ENCODE results near the gene PIGU. TPM values are rescaled to one million over a fixed set of nuclear protein-coding genes. Genes with fewer than 3 reads are reported as not detected.

The PIGU gene
- total and polyA plus RNA-seq, 2 donors (not counting 1 experiment from before 2014, with no cell fraction given) = 12.0 to 19.3 TPM

GRCh38 chr20:34626992-34627391 is 49.9 kb downstream of the PIGU start:
- ATAC-seq (ENCODE audit: low read depth) = no peak
- ChIA-PET CTCF (no interaction called here), POLR2A (no interaction called here)
- Mint-ChIP-seq H3K9me3 (ENCODE audit: insufficient read depth) (no peaks in the 10 kb centered on the region), H3K4me1 (peaks cover 8% of the 10 kb centered on the region), H3K27ac (no peak overlapping the region), H3K4me3 (no peak overlapping the region), H3K27me3 (no peaks in the 10 kb centered on the region)
- DNase-seq = no peak
- no peak overlapping the region for H2AFZ ChIP-seq (ENCODE audit: insufficient read depth, low read depth, low read length, poor library complexity, severe bottlenecking)
- H3K27ac ChIP-seq (ENCODE audit: low read length in 2 of 2) = no peak overlapping the region
- intact Hi-C loops (cut with micrococcal nuclease) = no loop called here
- H3K9me3 ChIP-seq (ENCODE audit: control extremely low read depth in 1 of 3, control insufficient read depth in 2 of 3, insufficient read depth in 1 of 3, low read length in 2 of 3) = no peaks in the 10 kb centered on the region
- no peaks in the 10 kb centered on the region for H3K79me2 ChIP-seq (ENCODE audit: control insufficient read depth, insufficient read depth, low read length)
- H3K36me3 ChIP-seq (replicated peaks in 1 of 2; ENCODE audit: control extremely low read depth in 1 of 2, control insufficient read depth in 1 of 2, extremely low read depth in 1 of 2, insufficient read depth in 2 of 2, low read length in 1 of 2) = peaks cover 0 to 13% of the 10 kb centered on the region in 2 experiments
- WGBS (ENCODE audit: insufficient coverage) = no CpG with 5 or more reads among the region's 2 CpGs
- H3K4me3 ChIP-seq (ENCODE audit: control extremely low read depth in 1 of 5, extremely low read depth in 1 of 5, insufficient read depth in 1 of 5, low read depth in 2 of 5, low read length in 4 of 5) = no peak overlapping the region
- no peak overlapping the region for H3K9ac ChIP-seq (ENCODE audit: low read length)
- H3K4me1 ChIP-seq (ENCODE audit: control insufficient read depth in 2 of 2, insufficient read depth in 2 of 2, low read length in 2 of 2) = peaks cover 0 to 11% of the 10 kb centered on the region in 2 donors
- TF ChIP-seq EZH2 (IDR thresholded peaks at IDR 0.05; ENCODE audit: borderline replicate concordance, insufficient read depth, low read depth, low read length, poor library complexity, severe bottlenecking) (no peak), CTCF (IDR thresholded peaks at IDR 0.05) (no peak)
- no peak overlapping the region for H3K4me2 ChIP-seq (replicated peaks; ENCODE audit: low read depth, low read length, poor library complexity, severe bottlenecking)
- no peaks in the 10 kb centered on the region for H3K27me3 ChIP-seq (replicated peaks in 1 of 4; ENCODE audit: control extremely low read depth in 1 of 4, control insufficient read depth in 3 of 4, insufficient read depth in 4 of 4, low read length in 3 of 4)
- H4K20me1 ChIP-seq (ENCODE audit: control insufficient read depth, insufficient read depth, low read length, poor library complexity, severe bottlenecking) = no peaks in the 10 kb centered on the region

DNA sequence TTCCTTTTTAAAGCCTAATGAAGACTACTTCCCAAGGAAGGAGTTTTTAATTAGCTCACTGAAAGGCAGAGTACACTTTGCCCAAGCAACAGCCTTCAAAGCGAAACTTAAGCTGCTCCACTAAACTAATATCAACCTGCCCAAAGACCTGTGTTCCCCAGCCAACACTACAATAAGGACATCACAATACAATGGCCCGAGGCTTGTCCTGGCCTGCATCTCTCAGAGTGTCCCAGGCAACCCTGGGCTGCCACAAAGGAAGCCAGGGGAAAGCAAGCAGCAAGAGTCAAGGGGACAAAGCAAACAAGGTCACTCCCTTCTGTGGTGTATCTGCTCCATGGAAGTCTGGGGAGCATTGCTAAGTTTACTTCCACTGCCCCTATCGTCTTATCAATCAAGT is 52.3 kb downstream of the PIGU start:
- no peak overlapping the region for H3K27ac Mint-ChIP-seq
- ChIA-PET CTCF (no interaction called here), POLR2A (no interaction called here)
- H3K36me3 ChIP-seq (replicated peaks in 1 of 2; ENCODE audit: control extremely low read depth in 1 of 2, control insufficient read depth in 1 of 2, extremely low read depth in 1 of 2, insufficient read depth in 2 of 2, low read length in 1 of 2) = peaks cover 0 to 23% of the 10 kb centered on the region in 2 experiments
- TF ChIP-seq EZH2 (IDR thresholded peaks at IDR 0.05; ENCODE audit: borderline replicate concordance, insufficient read depth, low read depth, low read length, poor library complexity, severe bottlenecking) = no peak
- TF ChIP-seq CTCF (IDR thresholded peaks at IDR 0.05) = no peak
- H3K27me3 ChIP-seq (replicated peaks in 1 of 4; ENCODE audit: control extremely low read depth in 1 of 4, control insufficient read depth in 3 of 4, insufficient read depth in 4 of 4, low read length in 3 of 4) = no peaks in the 10 kb centered on the region
- H3K9me3 Mint-ChIP-seq (ENCODE audit: insufficient read depth) = no peaks in the 10 kb centered on the region
- intact Hi-C loops (cut with micrococcal nuclease) = no loop called here
- no peaks in the 10 kb centered on the region for H4K20me1 ChIP-seq (ENCODE audit: control insufficient read depth, insufficient read depth, low read length, poor library complexity, severe bottlenecking)
- DNase-seq (no peak), ATAC-seq (ENCODE audit: low read depth) (no peak)
- no peak overlapping the region for H3K4me3 Mint-ChIP-seq
- H3K27ac ChIP-seq (ENCODE audit: low read length in 2 of 2) = no peak overlapping the region
- H3K9ac ChIP-seq (ENCODE audit: low read length) = no peak overlapping the region
- H3K4me3 ChIP-seq (ENCODE audit: control extremely low read depth in 1 of 5, extremely low read depth in 1 of 5, insufficient read depth in 1 of 5, low read depth in 2 of 5, low read length in 4 of 5) = no peak overlapping the region
- peaks cover 0 to 11% of the 10 kb centered on the region in 2 donors for H3K4me1 ChIP-seq (ENCODE audit: control insufficient read depth in 2 of 2, insufficient read depth in 2 of 2, low read length in 2 of 2)
- no peak overlapping the region for H3K4me2 ChIP-seq (replicated peaks; ENCODE audit: low read depth, low read length, poor library complexity, severe bottlenecking)
- H3K9me3 ChIP-seq (ENCODE audit: control extremely low read depth in 1 of 3, control insufficient read depth in 2 of 3, insufficient read depth in 1 of 3, low read length in 2 of 3) = no peaks in the 10 kb centered on the region
- no peaks in the 10 kb centered on the region for H3K27me3 Mint-ChIP-seq
- peaks cover 8% of the 10 kb centered on the region for H3K4me1 Mint-ChIP-seq
- H2AFZ ChIP-seq (ENCODE audit: insufficient read depth, low read depth, low read length, poor library complexity, severe bottlenecking) = no peak overlapping the region
- H3K79me2 ChIP-seq (ENCODE audit: control insufficient read depth, insufficient read depth, low read length) = no peaks in the 10 kb centered on the region
- 100% methylated on average over 1 of the region's 3 CpGs for WGBS (ENCODE audit: insufficient coverage)
